CD4-positive, alpha-beta T cell treated with Interferon alpha-2 for 1 hour (primary cell): ENCODE results near the gene MLF2.

Experiments
- DNase-seq, 2 donors: peaks; one replicate each; pipeline ENCODE4 v3.0.0-alpha.2; 2020 to 2022

The MLF2 gene

DNA sequence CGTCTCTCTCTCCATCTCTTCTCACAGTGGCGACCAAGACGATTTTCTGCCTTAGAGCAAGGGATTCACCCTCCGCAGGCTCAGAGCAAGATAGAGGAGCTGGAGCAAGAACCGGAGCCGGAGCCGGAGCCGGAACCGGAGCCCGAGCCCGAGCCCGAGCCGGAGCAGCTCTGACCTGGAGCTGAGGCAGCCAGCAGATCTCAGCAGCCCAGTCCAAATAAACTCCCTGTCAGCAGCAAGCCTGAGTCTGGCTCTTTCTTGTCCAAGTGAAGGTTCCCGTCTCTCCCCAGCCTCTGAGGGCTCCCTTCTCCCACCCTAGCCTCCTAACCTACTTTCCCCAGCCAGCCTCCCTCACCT is 25.3 kb upstream of the MLF2 start:
- no peak for DNase-seq

DNA sequence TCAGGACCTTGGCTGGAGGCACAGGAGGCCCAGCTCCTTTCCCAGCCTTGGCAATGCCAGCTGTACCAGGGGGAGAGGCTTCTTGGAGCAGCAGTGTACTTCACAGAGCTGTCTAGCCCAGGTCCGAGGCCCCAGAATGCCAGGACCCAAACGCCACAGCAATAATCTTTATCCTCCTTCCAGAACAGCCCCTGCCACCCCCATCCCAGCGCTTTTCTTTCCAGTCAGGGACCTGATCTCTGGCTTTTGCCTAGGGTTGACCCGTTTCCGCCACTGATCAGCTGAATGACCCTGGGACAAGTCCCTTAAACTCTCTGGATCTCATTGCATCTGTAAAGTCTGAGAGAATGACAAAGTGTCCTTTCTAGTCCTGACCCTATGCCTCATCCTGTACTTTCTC is 24.4 kb upstream of the MLF2 start:
- no peak for DNase-seq

DNA sequence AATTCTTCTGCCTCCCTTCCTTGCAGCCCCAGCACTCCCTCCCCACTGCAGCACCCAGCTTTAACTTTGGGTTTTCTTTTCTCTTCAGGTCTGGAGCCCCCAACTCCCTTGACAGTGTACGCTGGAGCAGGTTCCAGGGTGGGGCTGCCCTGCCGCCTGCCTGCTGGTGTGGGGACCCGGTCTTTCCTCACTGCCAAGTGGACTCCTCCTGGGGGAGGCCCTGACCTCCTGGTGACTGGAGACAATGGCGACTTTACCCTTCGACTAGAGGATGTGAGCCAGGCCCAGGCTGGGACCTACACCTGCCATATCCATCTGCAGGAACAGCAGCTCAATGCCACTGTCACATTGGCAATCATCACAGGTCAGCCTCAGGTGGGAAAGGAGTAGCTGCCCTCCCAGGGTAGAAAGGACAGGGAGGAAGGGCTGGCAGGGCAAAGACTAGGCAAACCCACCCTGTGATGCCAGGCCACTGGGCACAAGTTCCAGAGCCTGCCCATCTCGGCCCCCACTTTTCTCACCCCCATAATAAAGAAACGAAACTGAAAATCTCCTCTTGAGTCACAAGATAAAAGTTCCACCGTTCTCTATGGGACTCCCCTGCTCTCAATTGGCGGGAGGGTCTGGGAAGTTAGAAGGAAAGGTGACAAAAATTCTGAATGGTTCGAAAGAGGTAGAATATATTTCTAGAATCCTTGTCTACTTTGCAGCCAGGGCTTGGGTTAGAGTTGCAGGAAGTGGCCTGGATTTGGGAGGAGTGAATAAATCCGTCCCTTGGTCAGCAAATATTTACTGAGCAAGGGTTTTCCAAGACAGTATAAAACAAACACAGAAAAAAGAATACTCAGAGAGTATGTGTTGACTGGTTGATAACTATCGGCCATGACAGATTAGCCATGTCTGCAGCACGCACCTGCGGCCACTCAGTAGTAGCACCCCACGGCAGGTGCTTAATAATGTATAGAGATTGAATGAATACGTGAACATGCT is 22.5 kb upstream of the MLF2 start:
- DNase-seq, result peak in 1 of 2 donors; percentile 64

DNA sequence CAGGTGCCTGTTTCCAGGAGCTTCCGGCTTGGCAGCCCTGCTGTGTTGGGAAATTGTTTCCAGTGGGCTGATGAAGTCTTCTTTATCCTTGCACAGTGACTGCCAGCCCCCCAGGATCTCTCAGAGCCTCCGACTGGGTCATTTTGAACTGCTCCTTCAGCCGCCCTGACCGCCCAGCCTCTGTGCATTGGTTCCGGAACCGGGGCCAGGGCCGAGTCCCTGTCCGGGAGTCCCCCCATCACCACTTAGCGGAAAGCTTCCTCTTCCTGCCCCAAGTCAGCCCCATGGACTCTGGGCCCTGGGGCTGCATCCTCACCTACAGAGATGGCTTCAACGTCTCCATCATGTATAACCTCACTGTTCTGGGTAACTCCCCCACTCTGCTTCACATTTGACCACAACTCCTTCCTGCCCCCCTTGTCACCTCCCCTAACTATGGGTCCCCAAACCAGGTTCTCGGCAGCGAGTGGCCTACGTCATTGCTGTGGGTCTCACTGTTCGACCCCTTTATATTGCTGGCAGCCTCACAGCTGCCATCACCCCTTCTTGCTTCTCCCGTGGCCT is 21.6 kb upstream of the MLF2 start:
- peak; percentile 80 to 89 for DNase-seq

DNA sequence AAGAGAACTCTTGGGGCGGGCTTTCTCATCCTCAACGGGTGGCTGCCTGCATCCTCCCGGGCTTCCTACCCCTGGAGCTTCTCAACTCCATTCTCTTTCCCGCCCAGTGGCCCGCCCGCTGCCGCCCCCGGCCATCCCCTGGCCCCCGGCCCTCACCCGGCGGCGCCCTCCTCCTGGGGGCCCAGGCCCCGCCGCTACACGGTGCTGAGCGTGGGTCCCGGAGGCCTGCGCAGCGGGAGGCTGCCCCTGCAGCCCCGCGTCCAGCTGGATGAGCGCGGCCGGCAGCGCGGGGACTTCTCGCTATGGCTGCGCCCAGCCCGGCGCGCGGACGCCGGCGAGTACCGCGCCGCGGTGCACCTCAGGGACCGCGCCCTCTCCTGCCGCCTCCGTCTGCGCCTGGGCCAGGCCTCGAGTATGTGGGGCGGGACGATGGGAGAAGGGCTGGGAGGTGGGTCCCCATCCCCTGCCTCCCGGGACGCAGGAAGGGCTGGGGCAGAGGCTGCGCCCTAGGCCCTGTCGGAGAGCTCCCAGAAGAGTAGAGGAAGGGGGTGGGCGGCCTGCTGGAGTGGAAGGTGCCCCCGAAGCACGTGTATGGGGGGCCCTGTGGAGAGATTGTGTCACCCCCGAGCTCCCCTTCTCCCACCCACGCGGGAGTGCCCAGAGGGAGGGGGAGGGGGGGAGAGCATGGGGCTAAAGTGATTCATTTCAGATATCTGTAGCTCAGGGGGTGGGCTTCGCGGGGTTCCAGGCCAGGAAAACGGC is 20.8 kb upstream of the MLF2 start:
- peak in 1 of 2 donors; percentile 34 for DNase-seq

DNA sequence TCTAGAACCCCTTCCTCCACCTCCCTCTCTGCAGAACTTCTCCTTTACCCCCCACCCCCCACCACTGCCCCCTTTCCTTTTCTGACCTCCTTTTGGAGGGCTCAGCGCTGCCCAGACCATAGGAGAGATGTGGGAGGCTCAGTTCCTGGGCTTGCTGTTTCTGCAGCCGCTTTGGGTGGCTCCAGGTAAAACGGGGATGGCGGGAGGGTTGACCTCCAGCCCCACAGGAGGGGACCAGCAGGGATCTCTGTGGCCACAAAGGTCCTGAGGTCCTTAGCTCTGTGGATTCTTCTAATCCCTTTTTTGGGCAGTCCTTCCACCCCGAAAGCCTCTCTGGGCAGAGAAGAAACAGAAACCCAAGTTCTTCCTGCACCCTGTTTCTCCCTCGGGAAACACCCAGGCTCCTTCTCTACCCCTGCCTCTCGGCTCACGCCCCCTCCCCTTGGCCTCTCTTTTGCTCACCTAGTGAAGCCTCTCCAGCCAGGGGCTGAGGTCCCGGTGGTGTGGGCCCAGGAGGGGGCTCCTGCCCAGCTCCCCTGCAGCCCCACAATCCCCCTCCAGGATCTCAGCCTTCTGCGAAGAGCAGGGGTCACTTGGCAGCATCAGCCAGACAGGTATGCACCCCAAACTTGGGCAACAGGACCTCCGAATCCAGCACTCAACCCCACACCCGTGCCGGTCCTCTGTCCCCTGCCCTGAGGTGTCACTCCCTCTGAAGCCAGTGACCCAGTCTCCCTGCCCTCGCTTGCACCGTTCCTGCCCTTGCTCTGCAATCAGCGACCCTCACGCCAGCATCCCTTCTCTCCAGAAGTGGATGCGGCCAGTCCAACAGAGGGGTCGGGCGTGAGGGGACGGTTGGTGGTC is 20.0 kb upstream of the MLF2 start:
- DNase-seq, result no peak

DNA sequence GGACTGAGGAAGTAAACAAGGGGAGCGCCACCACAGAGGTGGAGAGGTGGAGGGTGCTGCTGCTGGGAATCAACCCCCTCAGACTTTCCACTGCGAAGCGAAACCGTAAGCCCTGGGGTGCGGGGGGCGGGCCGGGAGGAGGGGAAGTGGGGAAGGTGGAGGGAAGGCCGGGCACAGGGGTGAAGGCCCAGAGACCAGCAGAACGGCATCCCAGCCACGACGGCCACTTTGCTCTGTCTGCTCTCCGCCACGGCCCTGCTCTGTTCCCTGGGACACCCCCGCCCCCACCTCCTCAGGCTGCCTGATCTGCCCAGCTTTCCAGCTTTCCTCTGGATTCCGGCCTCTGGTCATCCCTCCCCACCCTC is 19.4 kb upstream of the MLF2 start, which contains the start of gene LAG3:
TSS of gene LAG3 (plus strand) at position 190 of the 365 bp plus-strand sequence. CDS start 333 bp downstream, outside the sequence.
- peak; percentile 56 to 76 for DNase-seq

DNA sequence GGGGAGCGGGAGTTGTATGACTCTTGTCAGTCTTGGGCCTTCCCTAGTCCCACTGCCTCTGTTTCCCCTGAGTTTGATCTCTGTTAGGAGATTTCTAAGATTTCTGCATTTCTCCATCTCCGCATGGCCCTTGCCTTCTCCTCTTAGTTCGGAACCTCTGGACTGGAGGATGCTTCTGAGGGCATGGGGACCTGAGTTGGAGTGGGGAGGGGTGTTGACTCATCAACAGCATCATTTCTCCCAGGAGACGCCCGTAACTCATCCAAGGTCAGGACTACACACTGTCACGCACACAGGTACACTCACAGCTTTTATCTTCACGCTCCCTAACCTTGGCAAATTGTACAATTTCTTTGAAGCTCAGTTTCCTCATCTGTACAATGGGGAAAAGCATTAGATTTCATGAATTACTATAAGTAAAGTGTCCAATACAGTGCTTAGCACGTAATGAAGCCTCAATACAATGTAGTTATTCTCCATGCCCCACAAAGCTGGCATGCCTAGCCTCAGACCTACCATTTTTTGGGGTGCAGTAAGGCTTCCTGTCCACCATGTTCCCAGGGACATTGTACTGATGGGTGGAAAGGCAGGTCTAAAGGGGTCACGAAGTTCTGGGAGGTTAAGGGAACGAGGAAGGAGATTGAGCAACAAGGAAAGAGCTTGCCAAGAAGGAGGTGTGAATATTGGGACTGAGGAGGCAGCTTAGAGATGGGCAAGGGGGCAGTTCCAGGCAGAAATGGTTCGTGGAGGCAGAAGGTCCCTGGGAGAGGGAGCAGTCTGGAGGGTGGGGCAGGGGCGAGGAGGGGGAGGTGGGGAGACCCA is 18.8 kb upstream of the MLF2 start:
- DNase-seq, result no peak

DNA sequence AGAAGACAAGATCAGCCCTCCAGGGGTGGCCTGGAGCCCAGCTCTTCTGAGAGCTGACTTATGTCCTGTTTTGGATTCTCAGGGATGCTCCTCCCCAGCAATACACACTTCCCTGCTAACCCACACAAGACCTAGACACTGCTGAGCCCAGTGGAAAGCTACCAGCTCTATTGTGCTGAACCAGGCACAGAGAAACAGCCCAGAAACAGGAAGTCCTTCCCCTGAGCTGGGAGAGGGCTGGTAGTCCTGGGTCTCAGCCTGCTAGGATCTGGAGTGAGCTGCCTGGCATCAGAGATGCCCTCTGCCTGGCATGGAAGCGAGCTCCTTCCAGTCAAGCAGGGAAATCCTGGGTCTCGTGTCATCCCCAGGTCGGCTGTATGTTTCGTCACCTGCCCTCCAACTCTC is 18.2 kb upstream of the MLF2 start:
- DNase-seq, result no peak

DNA sequence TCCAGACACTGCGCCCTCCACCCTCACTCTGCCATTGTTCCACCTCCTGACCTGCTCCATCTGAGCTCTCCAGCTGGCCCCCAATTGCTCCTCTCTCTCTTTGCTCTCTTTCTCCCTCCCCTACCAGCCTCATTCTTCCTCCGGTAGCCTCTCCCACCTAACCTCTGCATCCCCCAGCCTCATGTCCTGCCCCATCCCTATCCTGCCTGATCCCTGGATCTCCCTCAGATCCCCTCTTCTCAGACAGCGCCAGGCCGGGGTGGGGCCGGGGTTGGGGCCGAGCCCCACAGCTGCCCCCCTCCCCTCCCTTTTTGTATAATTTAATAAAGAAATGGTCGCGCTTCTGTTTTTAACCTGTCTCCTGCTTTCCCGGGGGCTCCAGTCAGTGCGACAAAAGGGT is 17.7 kb upstream of the MLF2 start:
- no peak for DNase-seq

DNA sequence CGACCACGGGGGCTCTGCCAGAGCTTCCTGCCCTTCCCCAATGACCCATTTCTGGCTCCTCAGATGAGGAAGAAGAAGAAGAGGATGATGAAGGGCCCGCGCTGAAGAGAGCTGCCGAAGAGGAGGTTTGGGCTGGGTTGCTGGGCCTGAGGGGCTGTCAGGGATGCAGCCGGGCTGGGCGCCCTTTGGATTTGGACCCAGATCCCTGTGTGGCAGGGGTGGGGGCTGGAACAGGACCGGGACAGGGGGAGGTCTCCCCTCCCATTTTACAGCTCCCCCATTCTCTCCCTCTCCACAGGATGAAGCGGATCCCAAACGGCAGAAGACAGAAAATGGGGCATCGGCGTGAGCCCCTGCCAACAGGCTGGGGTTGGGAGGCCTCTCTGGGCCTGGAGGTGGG is 17.2 kb upstream of the MLF2 start:
- no peak for DNase-seq

DNA sequence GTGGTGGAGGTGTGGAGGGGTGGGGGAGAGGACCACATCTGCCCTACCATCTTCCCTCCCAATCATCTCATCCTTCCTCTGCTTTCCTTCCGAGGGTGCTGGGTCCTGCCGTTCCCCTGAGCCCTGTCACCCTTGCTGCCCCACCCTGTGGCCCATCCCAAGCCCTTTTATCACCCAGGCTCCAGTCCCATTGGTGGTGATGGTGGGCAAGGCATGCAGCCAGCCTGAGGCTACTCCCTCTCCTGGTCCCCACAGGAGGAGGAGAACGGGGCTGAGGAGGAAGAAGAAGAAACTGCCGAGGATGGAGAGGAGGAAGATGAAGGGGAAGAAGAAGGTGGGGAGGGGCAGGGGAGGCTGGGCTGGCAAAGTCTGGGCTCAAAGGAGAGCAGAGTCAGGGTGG is 16.7 kb upstream of the MLF2 start:
- no peak for DNase-seq

DNA sequence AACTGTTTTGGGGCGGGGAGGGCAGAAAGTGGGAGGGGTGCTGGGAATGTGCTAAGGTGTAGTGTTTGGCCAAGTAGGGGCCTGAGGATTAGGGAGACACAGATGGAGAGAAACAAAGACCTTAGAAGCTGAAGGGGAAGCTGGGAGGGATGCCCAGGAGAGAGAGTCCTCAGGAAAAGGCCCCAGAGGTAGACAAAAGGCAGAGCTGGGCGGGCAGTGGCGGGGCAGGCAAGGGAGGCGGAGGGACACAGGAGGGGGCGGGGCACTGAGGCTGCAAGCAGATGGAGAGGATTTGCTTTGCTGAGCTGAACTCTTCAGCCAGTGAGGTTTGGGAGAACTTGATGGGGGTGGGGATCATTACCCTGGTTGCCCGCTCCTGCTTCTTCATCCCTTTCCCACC is 16.0 kb upstream of the MLF2 start:
- DNase-seq, result no peak

DNA sequence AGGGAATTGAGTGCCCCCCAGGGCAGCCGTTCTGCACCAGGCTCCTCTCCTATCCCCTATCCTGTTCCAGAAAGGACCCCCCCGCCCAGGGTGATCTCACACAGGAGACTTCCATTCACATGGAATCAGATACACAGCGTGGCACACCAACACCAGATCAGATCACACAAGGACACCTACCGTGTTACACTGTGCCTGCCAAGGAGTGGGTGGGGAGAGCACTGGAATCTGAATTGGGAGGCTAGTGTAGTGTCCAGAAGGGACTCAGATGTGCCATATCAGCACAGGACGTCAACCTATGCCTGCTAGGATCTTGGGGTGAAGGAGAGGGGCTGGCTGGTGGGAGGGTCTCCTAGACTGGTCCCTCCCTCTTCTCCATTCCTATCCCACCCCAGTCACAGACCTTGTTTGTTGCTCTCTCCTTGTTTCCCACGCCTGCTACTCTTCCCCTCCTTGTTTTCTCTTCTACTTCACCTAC is 15.5 kb upstream of the MLF2 start:
- DNase-seq, result no peak

DNA sequence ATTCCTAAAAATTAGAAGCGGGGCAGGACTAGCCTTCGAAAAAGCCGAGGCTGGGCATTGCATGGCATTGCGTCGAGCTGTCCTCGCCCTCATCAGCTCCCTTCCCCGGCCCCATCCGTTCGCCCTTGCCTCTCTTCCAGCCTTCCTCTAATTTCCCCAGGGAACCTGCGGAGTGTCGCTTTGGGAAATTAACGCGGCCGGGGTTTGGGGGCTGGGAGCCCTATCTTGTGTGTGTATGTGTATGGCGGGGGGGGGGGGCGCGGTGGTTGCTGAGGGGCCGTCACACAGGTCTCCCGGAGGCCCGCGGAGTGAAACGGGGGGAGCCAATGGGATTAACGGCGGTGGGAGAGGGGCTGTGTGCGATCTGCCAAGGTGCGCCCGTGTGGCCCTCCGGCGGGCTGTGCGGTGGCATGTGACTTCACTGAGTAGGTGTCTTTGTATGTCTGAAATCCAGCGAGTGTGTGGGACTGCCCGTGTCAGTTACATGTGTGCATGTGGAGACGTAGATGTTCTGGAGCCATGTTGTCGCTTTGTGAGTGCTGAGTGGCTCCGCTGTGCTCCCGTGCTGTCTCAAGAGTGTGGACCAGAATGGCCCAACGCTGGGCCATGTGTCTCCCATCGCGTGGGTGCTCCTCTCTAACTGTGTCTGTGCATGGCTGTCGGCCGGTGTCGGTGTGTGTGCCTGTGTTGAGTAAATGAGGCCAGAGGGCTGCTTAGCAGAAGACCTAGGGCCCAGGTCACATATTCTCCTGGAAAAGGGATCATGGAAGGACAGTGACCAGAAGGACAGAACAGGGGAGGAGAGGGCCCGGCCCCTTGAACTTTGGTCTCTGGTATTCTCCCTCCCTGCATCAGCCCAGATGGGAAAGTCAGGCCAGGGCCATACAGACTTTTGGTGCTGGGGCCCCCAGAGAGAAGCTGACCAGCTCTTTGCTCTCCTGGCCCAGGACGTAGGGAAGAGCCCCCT is 14.7 kb upstream of the MLF2 start:
- DNase-seq, result no peak

DNA sequence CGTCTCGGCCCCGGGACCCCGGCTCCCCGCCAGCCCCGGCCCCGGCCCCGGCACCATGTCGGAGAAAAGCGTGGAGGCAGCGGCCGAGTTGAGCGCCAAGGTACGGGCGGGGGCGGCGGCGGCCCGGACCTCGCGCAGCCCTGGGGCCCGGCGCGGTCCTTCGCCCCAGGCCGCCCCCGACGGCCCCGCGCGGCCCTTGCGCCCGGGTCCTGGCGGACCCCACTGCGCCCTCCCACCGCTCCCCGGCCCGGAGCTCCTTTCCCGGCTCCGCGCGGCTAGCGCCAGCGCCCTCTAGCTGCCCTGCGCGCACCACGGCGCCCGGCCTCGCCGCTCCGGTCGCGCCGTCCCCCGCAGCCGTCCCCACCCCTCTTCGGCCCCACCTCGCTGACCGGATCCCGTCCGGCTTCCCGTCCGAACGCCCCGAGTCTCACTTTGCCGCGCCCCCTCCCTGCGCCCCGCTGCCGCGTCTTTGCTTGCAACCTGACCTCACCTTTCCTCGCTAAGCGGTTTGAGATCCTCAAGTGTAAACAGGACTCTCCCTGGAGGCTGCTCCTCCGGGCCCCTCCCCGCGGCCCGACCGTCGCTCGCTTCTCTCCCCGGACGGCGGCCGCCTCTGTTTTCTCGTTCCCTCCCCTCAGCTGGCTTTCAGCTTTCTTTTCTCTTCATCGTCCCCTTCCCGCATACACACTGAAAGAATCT is 13.9 kb upstream of the MLF2 start:
- DNase-seq, result peak; percentile 45 to 62

DNA sequence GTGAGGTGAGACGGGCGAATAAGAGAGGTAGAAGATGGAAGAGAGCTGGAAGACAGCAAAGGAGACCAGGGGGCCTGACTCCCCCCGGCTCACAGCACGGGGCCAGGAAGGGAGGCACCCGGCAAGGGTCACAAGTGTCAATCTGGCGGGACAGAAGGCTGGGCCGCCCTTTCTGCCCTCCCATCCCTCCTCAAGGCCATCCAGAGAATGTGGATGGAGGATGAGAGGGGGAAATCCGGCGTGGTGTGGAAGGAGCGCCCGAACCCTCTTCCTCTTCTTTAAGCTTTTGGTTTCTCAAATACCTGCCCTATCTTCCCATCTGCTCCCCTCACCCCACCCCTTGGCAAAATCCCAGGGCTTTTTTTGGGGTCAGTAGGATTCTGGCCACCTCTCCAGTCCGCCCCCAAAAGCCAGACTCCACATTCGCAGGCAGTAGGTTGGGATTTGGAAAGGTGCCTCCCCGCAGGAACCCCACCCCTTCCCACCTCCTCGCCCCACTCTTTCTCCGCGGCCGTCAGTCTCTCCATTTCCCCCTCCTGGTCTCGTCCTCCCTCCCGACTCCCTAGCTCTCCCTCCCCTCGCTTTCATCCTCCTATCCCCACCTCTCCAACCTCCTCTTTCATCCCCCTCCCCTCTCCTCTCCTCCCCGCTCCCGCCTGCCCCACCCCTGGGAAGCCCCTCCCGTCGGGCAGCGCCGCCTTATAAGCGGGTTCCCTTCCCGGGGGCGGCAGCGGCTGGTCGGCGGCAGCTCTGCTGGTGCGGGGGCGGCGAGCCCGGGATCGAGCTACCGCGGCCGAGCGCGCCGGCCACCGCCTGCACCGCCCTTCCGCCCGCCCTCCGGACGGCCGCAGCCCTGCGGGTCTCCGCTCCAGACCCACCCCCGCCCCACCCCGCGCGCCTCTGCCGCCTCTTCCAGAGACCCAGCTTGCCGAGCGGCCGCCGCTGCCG is 13.0 kb upstream of the MLF2 start, which contains the start of gene PTMS:
TSS of gene PTMS (plus strand) at position 730 of the 948 bp plus-strand sequence. CDS start 343 bp downstream, outside the sequence.
- peak in 1 of 2 donors; percentile 41 for DNase-seq

DNA sequence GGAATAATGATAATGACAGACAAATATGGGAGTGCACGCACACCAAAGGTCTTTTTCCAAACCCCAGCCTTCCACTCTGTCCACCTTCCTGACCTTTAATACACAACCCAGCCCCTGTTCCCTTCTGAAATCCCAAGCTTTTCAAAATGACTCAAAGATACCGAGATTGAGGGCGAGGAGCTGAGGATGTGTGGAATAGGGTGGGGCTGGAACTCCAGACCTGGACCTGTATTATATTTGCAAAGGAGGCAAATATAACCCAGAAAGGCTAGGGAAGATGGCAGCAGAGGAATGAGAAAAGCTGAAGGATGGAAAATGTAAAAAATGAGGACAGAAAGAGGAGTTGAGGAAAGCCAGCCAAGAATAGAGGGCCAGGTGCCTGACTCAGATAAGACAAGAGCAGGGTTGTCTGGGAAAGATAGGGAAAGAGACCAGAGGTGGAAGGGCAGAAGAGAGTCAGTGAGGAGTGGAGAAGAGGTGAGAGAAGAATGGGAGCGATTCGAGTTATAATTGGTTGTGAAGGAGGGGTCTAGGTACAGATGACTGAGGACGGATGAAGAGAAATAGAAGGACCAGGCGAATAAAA is 12.2 kb upstream of the MLF2 start:
- DNase-seq, result no peak
